Heart left ventricle (tissue), 13 donors: ENCODE measurements around the gene ACOD1.

Experiments
- POLR2A ChIP-seq, 2 donors: fragments of 450-650 bp; IDR thresholded peaks; one replicate each; pipeline ENCODE4 v1.6.1; 2017; ENCODE audit warnings: antibody characterized with exemption in 2 of 2, mild to moderate bottlenecking in 2 of 2, moderate library complexity in 2 of 2
- TF ChIP-seq, protein P1 (sequence below), 12 donors: fragments of 200-600 bp; sonication (generic) in 4 of 12; IDR thresholded peaks; one replicate each; pipeline versions ENCODE4 v1.5.0 to v1.8.0; 2018 to 2022; ENCODE audit warnings: antibody characterized with exemption in 12 of 12, mild to moderate bottlenecking in 5 of 12
- donor health status: ischemic (EF 13 %, LVEDD 7.1; RV severe dilation, severe dysfunction).
- donor health status: DM: no; HTN: yes; CAD: no.
- donor health status: DM: no; HTN: no; CAD: no.
- donor health status: ischemic (EF 25% LVEDD 6.9; RV normal size, moderate dysfunction).
- donor health status: ischemic (EF 25% LVEDD 5.7; RV mildly dilated, moderate dysfunction).
- donor health status: ischemic (EF 35%, LVEDD 5.7; RV mildly dilated, moderate dysfunction).
- donor health status: nonischemic (EF 11% LVEDD 7.7; RV severe dilation, severe dysfunction).
- donor health status: DM: yes; HTN: yes; CAD: no.
- donor health status: PGD.
- donor health status: ischemic (EF 29% LVEDD 5.4; RV normal size, mild dysfunction).
- donor health status: nonischemic (EF 23%, LVEDD 6.1; RV moderate dilation, normal function).

DNA sequence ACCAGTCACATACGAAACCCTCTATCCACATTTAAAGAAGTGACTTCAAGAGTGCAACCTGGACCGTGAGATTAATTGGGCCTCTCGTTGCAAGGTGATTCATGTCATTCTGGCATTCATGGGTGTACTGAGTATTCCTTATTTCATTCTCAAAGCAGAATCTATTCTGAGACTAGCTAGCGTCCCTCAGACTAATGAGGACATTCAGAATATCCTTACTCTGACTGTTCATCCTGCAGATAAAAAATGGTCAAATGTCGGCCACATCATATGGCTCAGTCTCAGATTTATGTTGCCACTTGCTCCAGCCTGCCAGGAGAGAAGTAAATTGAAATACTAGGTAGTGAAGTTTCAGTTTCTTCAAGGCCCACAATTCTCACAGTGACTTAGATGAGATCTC lies 7.3 kb downstream of the ACOD1 start:
- TF ChIP-seq POLR2A (IDR thresholded peaks at IDR 0.05) = no peak
- TF ChIP-seq, protein P1, sequence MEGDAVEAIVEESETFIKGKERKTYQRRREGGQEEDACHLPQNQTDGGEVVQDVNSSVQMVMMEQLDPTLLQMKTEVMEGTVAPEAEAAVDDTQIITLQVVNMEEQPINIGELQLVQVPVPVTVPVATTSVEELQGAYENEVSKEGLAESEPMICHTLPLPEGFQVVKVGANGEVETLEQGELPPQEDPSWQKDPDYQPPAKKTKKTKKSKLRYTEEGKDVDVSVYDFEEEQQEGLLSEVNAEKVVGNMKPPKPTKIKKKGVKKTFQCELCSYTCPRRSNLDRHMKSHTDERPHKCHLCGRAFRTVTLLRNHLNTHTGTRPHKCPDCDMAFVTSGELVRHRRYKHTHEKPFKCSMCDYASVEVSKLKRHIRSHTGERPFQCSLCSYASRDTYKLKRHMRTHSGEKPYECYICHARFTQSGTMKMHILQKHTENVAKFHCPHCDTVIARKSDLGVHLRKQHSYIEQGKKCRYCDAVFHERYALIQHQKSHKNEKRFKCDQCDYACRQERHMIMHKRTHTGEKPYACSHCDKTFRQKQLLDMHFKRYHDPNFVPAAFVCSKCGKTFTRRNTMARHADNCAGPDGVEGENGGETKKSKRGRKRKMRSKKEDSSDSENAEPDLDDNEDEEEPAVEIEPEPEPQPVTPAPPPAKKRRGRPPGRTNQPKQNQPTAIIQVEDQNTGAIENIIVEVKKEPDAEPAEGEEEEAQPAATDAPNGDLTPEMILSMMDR (IDR thresholded peaks at IDR 0.05) = no peak
